Cortex of kidney (tissue), 1 donor: ENCODE measurements around the gene C10orf67.
"Not testable (repeated sequence)": the region's sequence is repeated elsewhere in the genome, so short reads cannot be mapped to it uniquely, and the experiment has no call there.

Experiments
- DNase-seq: peaks from one replicate; lab custom pipeline; 2025; lab: John Stamatoyannopoulos, UW

Gene C10orf67

GRCh38 chr10:23324351-23324750 lies 20.2 kb downstream of the C10orf67 start:
- no peak for DNase-seq

DNA sequence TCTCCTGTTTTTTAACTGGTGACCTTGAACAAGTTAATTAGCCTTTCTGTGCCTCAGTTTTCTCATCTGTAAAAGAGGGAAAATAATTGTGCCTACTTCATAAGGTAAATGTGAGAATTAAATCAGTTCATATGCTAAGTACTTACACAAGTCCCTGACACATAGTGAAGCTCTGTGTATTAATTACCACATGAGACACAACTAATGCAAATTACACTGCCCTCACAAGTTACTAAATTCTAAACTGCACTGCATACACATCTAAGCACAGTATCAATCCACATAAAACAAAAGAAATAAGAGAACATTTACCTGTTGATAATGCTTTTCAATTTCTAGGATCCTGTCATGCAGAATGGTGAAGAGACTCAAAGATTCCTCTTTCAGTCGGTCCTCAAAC lies 22.5 kb downstream of the C10orf67 start:
- no peak for DNase-seq

DNA sequence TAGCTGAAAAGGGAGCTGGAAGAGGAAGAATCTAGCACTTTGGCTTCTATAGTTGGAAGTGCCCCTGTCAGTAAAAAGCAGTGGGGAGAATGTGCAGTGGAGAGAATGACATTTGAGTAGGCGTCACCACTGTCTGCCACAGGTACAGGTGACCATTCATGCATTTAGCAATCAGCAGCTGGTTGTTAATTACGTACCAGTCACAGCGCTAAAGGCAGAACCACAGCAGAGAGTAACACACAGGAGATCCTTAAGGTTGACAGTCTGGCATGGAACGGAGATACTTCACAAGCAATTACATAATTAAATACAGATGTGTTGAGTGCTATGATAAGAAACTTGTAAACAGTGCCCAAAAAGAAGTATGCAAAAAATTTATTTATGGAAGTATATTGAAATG lies 24.8 kb downstream of the C10orf67 start:
- DNase-seq, result no peak

- DNase-seq, result no peak
Measured at GRCh38 chr10:23318359-23318758, 26.2 kb downstream of the C10orf67 start.

GRCh38 chr10:23317416-23317815 lies 27.2 kb downstream of the C10orf67 start:
- no peak for DNase-seq

DNA sequence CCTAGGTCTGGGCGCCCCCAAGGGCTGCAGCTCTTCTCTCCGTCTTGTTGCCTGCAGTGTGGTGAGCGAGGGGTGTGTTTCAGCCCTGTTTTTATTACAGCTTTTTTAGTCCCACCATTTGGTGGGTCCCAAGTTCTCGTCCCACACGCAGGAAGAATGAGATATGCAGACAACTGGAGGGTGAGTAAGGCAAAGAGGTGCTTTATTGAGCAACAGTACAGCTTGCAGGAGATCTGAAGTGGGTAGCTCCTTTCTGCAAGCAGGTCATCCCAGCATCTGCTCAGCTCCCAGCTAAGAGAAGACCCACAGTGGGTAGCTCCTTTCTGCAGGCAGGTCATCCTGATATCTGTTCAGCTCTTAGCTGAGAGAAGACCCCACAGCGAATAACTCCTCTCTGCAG lies 28.2 kb downstream of the C10orf67 start:
- no peak for DNase-seq

DNA sequence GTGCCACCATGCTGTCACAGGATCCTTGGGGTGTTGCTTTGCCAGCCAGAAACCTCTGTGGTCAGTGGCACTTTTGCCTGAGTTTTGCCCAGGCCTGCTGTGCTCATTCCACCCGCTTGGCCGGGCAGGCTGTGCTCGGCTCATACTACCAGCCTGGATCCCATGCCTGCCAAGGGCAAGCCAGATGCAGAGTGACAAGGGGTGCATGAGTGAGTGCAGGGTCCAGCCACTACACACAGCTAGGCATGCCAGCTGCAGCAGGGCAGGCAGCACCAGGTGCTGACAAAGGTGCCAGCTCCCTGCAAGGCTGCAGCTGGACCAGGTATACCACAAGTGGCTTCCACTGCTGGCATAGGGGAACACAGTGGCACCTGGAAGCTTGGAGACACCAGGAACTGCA lies 28.6 kb downstream of the C10orf67 start:
- DNase-seq, result no peak

GRCh38 chr10:23314835-23315239 lies 29.8 kb downstream of the C10orf67 start:
- DNase-seq, result no peak

- no peak for DNase-seq
Measured at GRCh38 chr10:23311034-23311433, 33.6 kb downstream of the C10orf67 start.

- DNase-seq, result no peak
Measured at GRCh38 chr10:23310404-23310803, 34.2 kb downstream of the C10orf67 start.

DNA sequence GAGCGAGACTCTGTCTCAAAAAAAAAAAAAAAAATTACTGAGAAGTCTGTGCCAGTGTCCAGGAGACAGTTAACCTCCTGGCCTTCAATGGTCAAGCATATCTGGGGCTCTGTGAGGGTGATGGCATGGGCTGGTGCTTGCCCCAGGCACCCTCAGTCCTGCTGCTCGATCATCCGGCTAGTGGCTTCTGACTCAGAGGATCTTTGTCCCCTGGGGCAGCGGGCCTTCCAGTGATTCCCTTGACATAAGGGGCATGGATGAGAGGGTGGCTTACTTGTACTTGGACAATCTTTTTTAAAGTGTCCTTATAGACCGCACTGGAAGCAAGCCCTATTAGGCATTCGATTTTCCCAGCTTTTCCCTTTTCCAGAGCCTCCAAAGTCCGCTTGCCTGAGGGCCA lies 44.6 kb downstream of the C10orf67 start:
- DNase-seq, result not testable (repeated sequence)

DNA sequence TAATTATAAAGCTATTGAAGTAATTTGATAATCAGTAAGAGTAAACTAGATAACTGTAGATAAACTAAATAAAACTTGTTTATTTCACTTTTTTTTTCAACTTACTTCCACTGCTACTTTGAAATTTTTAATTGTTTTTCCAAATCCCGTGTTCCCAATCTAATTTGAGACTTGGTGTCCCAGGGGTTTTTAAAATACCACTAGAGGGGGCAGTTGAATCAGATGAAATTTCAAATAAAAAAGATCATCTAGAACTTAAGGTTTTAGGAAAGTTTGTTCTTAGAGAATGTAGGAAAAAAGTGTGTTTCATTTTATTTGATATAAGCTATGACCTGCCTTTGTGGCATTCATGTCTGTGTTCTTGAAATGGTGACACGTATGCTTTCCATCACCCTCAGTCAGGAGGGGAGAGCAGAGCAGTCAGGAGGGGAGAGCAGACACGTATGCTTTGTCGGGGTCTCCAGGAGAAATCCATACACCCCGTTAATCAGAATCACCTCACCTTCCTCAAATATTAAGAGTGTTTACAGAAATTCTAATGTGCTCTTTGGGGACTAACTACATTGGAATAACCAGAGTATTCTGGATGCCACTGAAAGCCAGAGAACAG lies 49.9 kb downstream of the C10orf67 start:
- no peak for DNase-seq

GRCh38 chr10:23293973-23294590 lies 50.5 kb downstream of the C10orf67 start:
- DNase-seq, result no peak

GRCh38 chr10:23293145-23293724 lies 51.4 kb downstream of the C10orf67 start:
- DNase-seq, result no peak

DNA sequence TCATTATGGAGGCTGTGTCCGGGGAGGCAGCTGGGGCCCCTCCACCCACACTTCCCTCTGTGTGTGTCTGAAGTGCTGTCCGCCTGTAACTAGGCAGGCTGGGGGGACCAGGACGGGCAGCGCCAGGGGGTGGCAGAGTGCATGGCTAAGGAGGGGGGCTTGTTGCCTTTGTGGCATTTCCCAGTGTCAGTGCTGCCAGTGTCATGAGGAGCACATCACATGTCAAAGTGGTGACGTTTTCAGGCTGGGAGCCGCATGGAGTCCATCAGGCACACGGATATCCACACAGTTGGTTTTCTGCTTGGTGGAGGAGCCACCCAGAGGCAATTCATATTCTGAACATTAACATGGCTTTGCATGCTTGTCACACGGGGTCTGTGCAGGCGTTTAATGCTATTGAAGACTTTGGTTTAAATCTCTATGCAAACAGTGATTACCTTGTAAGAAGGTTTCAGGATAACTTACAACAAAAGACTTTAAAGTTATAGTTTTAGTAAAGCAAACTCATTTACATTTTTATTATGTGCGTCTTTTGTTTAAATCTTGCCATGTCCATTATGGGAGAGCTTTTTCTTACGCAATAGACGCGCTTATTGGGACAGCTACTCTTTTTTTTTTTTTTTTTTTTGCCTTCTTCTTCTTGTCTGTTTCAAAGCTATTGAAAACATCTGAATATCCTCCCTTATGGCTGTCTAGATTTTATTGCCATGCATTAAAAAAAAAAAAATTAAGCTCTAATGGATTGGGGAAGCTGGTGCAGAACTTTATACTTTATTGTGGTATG lies 52.9 kb downstream of the C10orf67 start:
- DNase-seq, result no peak

DNA sequence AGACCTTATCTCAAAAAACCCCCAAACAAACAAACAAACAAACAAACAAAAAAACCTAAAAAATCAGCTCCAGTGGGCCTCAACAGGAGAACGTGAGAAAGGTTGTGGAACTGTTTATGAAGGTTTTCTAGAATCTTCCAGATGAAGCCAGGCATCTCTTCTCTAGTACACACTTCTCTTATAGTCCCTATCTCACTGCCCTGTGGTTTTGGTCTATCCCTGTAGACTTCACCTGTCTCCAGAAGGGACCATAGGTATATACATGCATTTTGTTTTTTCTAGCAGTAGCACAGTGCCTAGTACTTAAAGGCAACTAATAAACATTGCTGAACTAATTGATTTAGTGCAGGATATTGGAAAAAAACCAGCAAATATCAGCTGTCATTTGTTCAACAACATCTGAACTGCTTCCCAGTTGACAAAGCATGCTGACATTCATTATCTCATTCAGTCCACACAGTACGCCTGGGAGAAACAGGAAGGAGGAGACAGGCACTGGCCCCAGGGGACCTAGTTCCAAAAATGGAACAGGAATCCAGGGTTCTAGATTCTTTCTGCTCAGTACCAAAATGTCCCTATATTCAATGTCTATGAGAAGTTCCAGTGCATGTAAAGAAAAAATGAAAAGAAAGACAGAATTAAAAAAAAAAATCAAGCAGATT lies 59.8 kb downstream of the C10orf67 start:
- no peak for DNase-seq

DNA sequence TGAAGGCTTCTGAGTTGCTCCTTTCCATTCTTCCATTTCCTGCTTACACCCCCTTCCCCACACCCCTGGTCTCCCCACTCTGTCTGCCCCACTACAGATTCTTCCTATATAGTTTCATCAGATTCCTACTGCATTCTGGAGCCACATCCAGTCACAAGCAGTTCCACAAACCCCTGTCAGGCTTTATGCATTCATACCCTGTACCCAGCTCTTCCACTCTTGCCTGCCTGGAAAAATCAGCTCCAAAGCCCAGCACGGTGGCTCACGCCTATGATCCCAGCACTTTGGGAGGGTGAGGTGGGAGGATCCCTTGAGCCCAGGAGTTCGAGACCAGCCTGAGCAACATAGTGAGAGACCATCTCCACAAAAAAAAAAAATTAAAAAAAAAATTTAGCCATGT lies 60.4 kb downstream of the C10orf67 start:
- DNase-seq, result no peak

GRCh38 chr10:23283680-23284079 lies 60.9 kb downstream of the C10orf67 start:
- no peak for DNase-seq

DNA sequence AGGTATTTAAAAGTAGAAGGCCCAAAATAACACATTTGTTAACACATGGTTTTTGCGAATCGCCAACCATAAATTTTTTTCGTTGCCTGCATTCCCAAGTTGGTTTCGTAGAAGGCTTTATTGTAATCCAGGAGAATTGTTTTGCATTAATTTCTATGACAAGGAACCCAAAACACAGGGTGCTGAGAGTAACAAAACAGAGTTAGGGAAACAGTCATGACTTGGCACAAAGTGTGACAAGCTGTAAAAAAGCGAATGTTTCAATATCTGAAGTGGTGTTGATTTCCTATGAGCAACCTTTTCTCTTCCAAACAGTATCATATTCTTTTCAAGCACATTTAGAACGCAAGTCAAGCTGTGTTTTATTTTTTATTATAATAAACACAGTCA lies 63.6 kb downstream of the C10orf67 start:
- no peak for DNase-seq

DNA sequence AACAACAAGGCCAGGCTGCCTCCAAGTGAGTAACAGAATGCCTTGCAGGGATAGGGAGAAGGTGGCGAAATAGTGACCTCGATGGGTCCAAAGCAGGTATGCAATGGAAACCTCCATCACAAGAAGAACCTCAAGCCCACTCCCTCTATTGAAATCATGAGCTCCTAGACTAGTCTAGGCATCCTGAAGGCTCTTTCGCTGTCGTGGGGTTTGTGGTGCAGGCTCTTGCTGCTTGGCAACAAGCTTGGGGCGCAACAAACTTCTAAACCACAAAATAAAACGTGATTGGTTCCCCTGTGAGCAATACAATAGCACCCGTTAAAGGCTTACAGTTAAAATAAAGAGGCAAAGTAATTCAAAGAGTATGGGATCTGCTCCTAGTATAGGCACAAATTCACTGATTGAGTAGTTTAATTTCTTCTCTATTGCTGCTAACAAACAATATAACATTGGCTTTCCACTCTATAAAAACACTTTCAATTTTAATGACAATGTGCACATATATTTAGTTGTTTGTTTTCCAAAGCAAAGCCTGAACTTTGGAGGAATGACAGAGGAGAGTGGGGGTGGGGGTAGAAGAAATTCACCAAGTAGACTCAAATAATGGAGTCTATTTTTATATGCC lies 64.1 kb downstream of the C10orf67 start:
- no peak for DNase-seq

- no peak for DNase-seq
Measured at GRCh38 chr10:23275355-23275754, 69.2 kb downstream of the C10orf67 start.

DNA sequence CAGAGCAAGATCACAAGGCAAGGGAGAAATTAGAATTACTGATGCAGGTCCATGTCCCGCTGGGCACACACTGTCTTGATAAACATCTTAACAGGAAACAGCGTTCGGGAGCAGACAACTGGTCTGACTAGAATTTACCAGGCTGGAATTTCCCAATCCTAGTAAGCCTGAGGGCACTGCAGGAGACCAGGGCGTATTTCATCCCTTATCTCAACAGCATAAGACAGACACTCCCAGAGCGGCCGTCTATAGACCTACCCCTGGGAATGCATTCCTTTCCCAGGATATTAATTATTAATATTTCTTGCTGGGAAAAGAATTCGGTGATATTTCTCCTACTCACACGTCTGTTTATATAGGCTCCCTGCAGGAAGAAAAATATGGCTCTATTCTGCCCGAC lies 70.4 kb downstream of the C10orf67 start:
- not testable (repeated sequence) for DNase-seq
